Stimulated activated CD8-positive, alpha-beta memory T cell treated with anti-CD3 and anti-CD28 coated beads, Interleukin-2, amount 100 ng/mL, for 1 hour (primary cell): Measurements from ENCODE around the gene NOM1.
"Not testable (repeated sequence)": the region's sequence is repeated elsewhere in the genome, so short reads cannot be mapped to it uniquely, and the experiment has no call there.

Experiments
- DNase-seq, 2 donors: peaks; one replicate each; pipeline ENCODE4 v3.0.0-alpha.2; 2020; ENCODE audit warnings: low read depth in 2 of 2

The NOM1 gene

GRCh38 chr7:156941393-156942182, 7.9 kb upstream of the NOM1 start:
- DNase-seq = no peak

- DNase-seq = no peak
These were observed 6.8 kb upstream of the NOM1 start for GRCh38 chr7:156942708-156943090.

- no peak for DNase-seq
These were observed 6.1 kb upstream of the NOM1 start for GRCh38 chr7:156943091-156944041.

- no peak for DNase-seq
These were observed 4.6 kb upstream of the NOM1 start for GRCh38 chr7:156944876-156945275.

GRCh38 chr7:156947120-156947843, 2.2 kb upstream of the NOM1 start:
- no peak for DNase-seq

GRCh38 chr7:156948361-156948760, 1.2 kb upstream of the NOM1 start:
- DNase-seq = no peak

- DNase-seq = no peak
These were observed 908 bp downstream of the NOM1 start for GRCh38 chr7:156950381-156950858.

- DNase-seq = not testable (repeated sequence)
These were observed 3.7 kb downstream of the NOM1 start for GRCh38 chr7:156953215-156953614.

GRCh38 chr7:156954941-156955340, 5.4 kb downstream of the NOM1 start:
- DNase-seq = no peak

- no peak for DNase-seq
These were observed 7.2 kb downstream of the NOM1 start for GRCh38 chr7:156956727-156957126.

- no peak for DNase-seq
These were observed 12.6 kb downstream of the NOM1 start for GRCh38 chr7:156962145-156962544.

GRCh38 chr7:156962897-156963296, 13.4 kb downstream of the NOM1 start:
- no peak for DNase-seq

GRCh38 chr7:156963472-156963871, 14.0 kb downstream of the NOM1 start:
- no peak for DNase-seq

- no peak for DNase-seq
These were observed 15.5 kb downstream of the NOM1 start for GRCh38 chr7:156964971-156965370.

GRCh38 chr7:156966387-156966786, 16.9 kb downstream of the NOM1 start:
- DNase-seq = no peak

- no peak for DNase-seq
These were observed 18.7 kb downstream of the NOM1 start for GRCh38 chr7:156968183-156968582.

- DNase-seq = no peak
These were observed 20.5 kb downstream of the NOM1 start for GRCh38 chr7:156969972-156970420.

- DNase-seq = no peak
These were observed 26.1 kb downstream of the NOM1 start for GRCh38 chr7:156975620-156976019.

- DNase-seq = no peak
These were observed 29.6 kb downstream of the NOM1 start for GRCh38 chr7:156979007-156979606.

GRCh38 chr7:156979711-156980110, 30.2 kb downstream of the NOM1 start:
- DNase-seq = no peak

- DNase-seq = no peak
These were observed 34.8 kb downstream of the NOM1 start for GRCh38 chr7:156984174-156984891.
